GM08714 (cell line): Measurements from ENCODE around the gene PLB1.

ENCODE experiments used
- H3K4me3 ChIP-seq: fragments of 200-500 bp; sonication (Bioruptor generic); 2 replicates; pipeline ENCODE4 v1.5.1; 2014; ENCODE audit warnings: mild to moderate bottlenecking, low read length, inconsistent platforms
- ZNF274 ChIP-seq: IDR thresholded peaks from 2 replicates; pipeline ENCODE4 v1.6.1; 2012; ENCODE audit warnings: mild to moderate bottlenecking, low read depth, low read length

The PLB1 gene

GRCh38 chr2:28495551-28496250, at the start of gene PLB1:
TSS of gene PLB1 (plus strand) at chr2:28496060. CDS start at chr2:28496115, 55 bp downstream.
- H3K4me3 ChIP-seq: no peak within 1 kb of the TSS
- no peak for TF ChIP-seq ZNF274

- H3K4me3 ChIP-seq: no peak overlapping the region
- TF ChIP-seq ZNF274: no peak
Observed at GRCh38 chr2:28446531-28446930, 49.3 kb upstream of the PLB1 start.

GRCh38 chr2:28447086-28447485, 48.8 kb upstream of the PLB1 start:
- no peak overlapping the region for H3K4me3 ChIP-seq
- no peak for TF ChIP-seq ZNF274

- TF ChIP-seq ZNF274: no peak
- no peak overlapping the region for H3K4me3 ChIP-seq
Observed at GRCh38 chr2:28447943-28448792, 47.7 kb upstream of the PLB1 start.

- H3K4me3 ChIP-seq: no peak overlapping the region
Observed at GRCh38 chr2:28448793-28449100, 47.1 kb upstream of the PLB1 start.

GRCh38 chr2:28449126-28449487, 46.8 kb upstream of the PLB1 start:
- H3K4me3 ChIP-seq: no peak overlapping the region

More at GRCh38 chr2:28448793-28449100, 47.1 kb upstream of the PLB1 start:
- TF ChIP-seq ZNF274: no peak

GRCh38 chr2:28449488-28450395, 46.1 kb upstream of the PLB1 start:
- H3K4me3 ChIP-seq: no peak overlapping the region

More at GRCh38 chr2:28449126-28449487, 46.8 kb upstream of the PLB1 start:
- no peak for TF ChIP-seq ZNF274

GRCh38 chr2:28450901-28451565, 44.8 kb upstream of the PLB1 start:
- no peak overlapping the region for H3K4me3 ChIP-seq
- no peak for TF ChIP-seq ZNF274

More at GRCh38 chr2:28449488-28450395, 46.1 kb upstream of the PLB1 start:
- TF ChIP-seq ZNF274: no peak

GRCh38 chr2:28451793-28452533, 43.9 kb upstream of the PLB1 start:
- no peak for TF ChIP-seq ZNF274
- H3K4me3 ChIP-seq: no peak overlapping the region

GRCh38 chr2:28452534-28453081, 43.3 kb upstream of the PLB1 start:
- no peak overlapping the region for H3K4me3 ChIP-seq
- TF ChIP-seq ZNF274: no peak

- H3K4me3 ChIP-seq: no peak overlapping the region
- TF ChIP-seq ZNF274: no peak
Observed at GRCh38 chr2:28453396-28453795, 42.5 kb upstream of the PLB1 start.

- H3K4me3 ChIP-seq: no peak overlapping the region
- no peak for TF ChIP-seq ZNF274
Observed at GRCh38 chr2:28454016-28454930, 41.6 kb upstream of the PLB1 start.
